NCI-H2196 (cell line): ENCODE data around the gene LPCAT2.

Experiments
- DNase-seq: peaks from one replicate; lab custom pipeline; 2025; ENCODE audit not compliant: unreplicated experiment; lab: John Stamatoyannopoulos, UW

Gene LPCAT2

DNA sequence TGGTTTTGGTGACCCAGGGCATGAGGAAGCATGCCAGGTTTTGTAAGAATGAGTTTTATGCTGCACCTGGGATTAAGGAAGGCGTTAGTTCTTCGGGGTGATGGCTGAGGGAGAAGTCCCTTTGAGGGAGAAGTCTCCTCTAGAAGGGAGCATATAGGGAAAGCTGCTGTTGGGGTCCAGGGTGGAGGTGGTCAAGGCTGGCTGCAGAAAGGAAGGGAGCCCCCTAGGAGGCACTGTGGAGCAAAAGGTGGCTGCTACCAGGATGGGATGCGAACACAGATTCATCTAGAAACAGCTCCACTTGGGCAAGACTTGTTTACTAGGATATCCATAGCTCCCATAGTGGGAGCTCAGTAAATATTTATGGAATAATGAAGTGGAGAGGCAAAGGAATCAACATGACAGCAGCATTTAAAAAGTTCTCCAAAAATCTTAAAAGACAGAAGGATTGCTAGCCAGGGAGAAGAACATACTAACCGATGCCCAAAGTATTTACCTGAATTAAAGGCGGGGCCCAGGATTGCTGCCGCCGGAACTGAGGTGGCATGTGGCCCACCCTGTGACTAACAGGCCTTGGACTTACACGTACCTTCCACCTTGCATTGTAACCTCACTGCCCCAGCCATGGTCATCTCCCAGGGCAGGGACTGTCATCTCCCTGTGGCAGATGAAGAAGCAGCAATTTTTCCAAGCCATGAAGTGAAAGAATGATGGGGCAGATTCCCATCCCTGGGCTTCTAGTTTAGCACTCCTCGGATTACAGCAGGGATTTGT, 7.1 kb upstream of the LPCAT2 start:
- DNase-seq = no peak

DNA sequence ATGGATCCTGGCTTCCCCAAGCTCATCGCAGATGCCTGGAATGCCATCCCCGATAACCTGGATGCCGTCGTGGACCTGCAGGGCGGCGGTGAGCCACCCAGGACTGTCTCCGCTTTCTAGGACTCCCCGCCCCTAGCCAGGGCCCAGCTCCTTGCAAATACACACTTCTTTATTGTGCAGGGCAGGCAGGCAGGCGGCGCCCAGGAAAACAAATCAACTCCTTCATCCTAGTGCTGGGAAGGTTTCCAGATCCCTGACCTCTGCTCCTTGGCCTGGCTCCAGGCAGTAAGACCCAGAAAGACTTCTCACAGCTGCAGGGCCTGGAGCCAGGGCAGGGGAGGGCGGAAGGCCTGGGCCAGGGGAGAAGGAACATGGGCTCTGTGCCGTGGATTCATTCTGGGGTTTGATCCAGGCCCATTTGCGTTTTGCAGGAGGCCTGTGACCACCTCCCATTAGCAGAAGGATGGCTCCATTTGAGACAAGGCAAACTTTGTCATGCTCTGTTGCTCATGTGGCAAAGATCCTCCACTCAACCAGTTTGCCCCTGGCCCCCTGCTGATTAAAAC, 6.0 kb upstream of the LPCAT2 start:
- DNase-seq = peak; percentile 49

DNA sequence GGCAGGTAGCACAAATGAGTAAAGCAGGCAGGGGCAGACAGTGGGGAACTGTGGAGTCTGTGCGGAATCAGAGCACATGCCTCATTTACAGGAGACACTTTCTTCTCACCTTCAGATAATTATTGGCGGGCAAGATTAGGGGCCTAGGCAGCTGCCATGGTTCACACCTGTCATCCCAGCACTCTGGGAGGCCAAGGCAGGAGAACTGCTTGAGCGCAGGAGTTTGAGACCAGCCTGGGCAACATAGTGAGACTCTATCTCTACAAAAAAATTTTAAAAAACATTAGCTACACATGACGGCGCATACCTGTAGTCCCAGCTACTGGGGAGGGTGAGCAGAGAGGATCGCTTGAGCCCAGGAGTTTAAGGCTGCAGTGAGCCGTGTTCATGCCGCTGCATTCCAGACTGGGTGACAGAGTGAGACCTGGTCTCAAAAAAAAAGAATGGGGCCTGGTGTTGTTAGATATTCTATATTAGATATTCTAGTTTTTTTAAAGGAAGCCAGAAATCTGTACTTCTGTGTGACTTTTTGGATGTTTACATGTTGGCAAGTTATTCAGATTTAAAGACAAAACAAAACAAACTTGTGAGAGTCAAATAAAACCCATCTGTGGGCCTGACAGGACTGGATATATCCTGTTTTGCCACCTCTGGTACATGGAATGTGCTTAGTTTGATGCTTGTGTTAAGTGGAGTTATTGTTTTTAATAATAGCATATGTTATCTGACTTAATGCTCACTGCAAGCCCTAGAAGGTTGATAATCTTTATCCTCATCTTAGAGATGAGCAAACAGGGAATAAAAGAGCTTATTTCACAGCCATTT, 4.9 kb upstream of the LPCAT2 start:
- no peak for DNase-seq

DNA sequence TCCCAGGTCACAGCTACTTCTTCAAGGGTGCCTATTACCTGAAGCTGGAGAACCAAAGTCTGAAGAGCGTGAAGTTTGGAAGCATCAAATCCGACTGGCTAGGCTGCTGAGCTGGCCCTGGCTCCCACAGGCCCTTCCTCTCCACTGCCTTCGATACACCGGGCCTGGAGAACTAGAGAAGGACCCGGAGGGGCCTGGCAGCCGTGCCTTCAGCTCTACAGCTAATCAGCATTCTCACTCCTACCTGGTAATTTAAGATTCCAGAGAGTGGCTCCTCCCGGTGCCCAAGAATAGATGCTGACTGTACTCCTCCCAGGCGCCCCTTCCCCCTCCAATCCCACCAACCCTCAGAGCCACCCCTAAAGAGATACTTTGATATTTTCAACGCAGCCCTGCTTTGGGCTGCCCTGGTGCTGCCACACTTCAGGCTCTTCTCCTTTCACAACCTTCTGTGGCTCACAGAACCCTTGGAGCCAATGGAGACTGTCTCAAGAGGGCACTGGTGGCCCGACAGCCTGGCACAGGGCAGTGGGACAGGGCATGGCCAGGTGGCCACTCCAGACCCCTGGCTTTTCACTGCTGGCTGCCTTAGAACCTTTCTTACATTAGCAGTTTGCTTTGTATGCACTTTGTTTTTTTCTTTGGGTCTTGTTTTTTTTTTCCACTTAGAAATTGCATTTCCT, 3.4 kb upstream of the LPCAT2 start:
- no peak for DNase-seq

DNA sequence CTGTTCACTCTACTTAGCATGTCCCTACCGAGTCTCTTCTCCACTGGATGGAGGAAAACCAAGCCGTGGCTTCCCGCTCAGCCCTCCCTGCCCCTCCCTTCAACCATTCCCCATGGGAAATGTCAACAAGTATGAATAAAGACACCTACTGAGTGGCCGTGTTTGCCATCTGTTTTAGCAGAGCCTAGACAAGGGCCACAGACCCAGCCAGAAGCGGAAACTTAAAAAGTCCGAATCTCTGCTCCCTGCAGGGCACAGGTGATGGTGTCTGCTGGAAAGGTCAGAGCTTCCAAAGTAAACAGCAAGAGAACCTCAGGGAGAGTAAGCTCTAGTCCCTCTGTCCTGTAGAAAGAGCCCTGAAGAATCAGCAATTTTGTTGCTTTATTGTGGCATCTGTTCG, 2.8 kb upstream of the LPCAT2 start:
- no peak for DNase-seq

- no peak for DNase-seq
Observed at GRCh38 chr16:55506708-55507107, 2.2 kb upstream of the LPCAT2 start.

DNA sequence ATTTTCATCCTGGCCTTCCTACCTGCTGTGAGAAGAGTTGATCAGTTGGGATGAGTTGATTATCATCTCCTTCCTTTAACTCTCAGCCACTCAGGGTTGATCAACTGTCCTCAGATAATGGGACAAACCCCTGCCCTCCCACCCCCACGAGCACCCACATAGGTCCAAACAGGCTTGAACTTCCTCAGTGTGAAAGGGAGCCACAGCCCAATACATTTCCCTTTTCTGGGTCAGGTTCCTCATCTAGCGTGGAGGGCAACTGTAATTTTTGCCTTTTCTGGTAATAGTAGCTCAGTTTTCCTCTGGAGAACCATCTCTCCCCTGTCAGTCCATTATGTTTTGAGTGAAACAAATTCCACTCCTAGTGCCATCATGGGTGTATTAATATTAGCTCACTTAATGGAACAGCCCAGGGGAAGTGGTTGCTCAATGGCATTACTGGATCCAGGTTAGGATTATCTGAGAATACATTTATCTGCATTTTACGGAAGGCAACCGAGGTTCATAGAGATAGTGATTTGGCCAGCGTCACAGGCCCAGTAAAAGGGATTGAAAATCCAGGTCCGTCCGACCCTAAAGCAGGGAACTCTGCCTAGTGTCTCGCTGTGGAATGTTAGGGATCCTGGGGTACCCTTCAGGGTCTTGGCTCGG, 476 bp upstream of the LPCAT2 start:
- DNase-seq = no peak

- DNase-seq = no peak
Observed at GRCh38 chr16:55510185-55510805, 1.4 kb downstream of the LPCAT2 start.

- DNase-seq = no peak
Observed at GRCh38 chr16:55512941-55513340, 4.1 kb downstream of the LPCAT2 start.

DNA sequence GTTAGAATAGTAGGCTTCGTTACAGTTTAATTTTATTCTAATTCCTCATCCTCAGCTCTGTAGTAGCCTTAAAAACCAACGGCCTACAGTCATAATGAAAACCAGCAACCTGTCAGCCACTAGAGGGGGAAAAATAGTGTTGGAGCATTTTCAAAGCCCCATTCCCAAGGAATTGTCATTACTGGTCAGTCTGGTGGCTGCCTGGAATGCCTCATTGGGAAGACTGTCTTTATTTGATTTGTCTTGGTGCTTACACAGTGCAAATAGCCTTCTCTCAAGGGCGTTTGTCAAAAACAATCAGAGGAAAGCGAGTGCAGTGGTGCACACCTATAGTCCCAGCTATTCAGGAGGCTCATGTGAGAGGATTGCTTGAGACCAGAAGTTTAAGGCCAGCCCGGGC, 4.7 kb downstream of the LPCAT2 start:
- no peak for DNase-seq

- DNase-seq = no peak
Observed at GRCh38 chr16:55515111-55515510, 6.2 kb downstream of the LPCAT2 start.

DNA sequence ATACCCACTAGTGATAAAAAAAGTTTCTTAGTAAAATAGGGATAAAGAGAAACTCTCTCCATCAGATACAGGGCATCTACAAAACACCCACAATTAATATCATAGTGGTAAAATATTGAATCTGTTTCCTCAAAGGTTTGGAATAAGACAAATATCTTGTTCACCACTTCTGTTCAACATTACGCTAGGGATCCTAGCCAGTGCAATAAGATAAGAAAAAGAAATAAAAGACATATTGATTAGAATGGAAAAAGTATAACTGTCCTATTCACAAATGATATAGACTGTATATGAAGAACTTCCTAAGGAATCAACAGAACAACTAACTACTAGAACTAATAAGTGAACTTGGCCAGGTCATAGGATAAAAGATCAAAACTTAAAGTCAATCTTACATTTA, 12.9 kb downstream of the LPCAT2 start:
- no peak for DNase-seq

DNA sequence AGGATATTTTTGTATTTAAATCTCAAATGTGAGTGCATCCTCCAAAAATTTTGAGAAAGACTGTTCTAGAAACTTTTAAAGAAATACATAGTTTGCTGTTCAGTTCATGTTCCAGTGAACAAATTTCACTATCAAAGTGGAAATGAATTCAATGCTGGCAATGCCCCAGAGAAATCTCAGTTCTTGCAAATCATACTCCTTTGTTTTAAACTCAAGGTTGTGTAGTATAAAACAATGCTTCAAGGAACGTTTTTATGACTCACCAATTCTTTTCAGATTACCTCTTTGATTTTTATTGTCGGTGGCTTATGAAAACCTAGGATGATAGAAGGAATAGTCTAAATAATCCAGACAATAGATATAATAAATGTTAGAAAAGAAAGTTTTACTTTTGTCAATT, 17.6 kb downstream of the LPCAT2 start:
- DNase-seq = no peak

DNA sequence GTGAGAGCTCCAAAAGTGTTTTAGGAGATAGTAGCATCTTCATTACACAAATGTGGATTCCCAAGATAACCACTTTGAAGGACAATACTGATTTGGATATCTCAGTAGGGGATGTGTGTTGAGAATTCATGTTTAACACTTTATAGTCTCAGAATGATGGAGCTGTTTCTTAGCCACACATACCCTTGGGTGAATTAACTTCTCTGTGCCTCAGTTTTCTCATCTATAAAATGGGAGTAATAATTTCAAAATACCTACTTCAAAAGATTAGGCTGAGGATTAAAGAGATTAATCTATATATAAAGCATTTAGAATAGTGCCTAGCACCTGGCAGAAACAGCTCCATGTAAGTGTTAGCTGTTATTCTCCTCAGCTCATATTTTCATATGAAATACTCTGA, 19.0 kb downstream of the LPCAT2 start:
- DNase-seq = no peak

- DNase-seq = no peak
Observed at GRCh38 chr16:55529018-55529417, 20.1 kb downstream of the LPCAT2 start.

GRCh38 chr16:55530316-55530856, 21.5 kb downstream of the LPCAT2 start:
- DNase-seq = no peak

- no peak for DNase-seq
Observed at GRCh38 chr16:55532227-55532626, 23.4 kb downstream of the LPCAT2 start.

- DNase-seq = no peak
Observed at GRCh38 chr16:55534756-55535155, 25.9 kb downstream of the LPCAT2 start.

- DNase-seq = no peak
Observed at GRCh38 chr16:55539049-55539448, 30.2 kb downstream of the LPCAT2 start.

DNA sequence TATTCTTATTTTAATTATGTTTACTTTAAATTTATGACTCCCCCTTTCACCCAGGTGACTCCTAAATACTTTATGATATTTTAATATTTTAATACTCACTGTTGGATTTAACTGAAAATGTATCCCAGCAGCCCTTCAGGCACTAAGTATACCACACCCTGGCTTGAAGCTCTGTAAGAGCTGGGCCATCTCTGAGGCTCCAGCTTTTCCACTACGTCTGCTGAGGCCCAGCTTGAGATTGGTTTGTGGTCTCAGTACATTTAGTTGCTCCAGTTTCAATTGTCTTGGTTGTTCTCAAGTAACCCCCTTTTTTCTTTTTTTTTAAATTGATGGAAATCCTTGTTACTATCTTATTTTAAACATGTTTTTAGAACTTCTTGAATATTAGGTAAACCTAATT, 30.6 kb downstream of the LPCAT2 start:
- no peak for DNase-seq
